Fibroblast of lung (primary cell): ENCODE results near the gene CLIP2.

Source experiments
- CTCF ChIP-seq, 2 donors: IDR thresholded peaks in 1 of 2; conservative IDR thresholded peaks in 1 of 2; 1 replicate in 1 of 2; 2 replicates in 1 of 2; pipeline ENCODE4 v1.5.1; 2011 to 2012; ENCODE audit warnings: low read length in 2 of 2, control low read depth in 1 of 2, inconsistent platforms in 1 of 2, low read depth in 1 of 2, mild to moderate bottlenecking in 1 of 2
- EZH2 ChIP-seq: IDR thresholded peaks from 2 replicates; pipeline ENCODE4 v1.5.1; 2012; ENCODE audit warnings: low read length, control low read depth, mild to moderate bottlenecking; ENCODE audit errors: missing control alignments

GRCh38 chr7:74337926-74338325 lies 48.7 kb downstream of the CLIP2 start:
- no peak for TF ChIP-seq CTCF (conservative IDR thresholded peaks at IDR 0.05 in 1 of 2, IDR thresholded peaks at IDR 0.05 in 1 of 2; ENCODE audit: low read depth in 1 of 2, low read length in 2 of 2)
- no peak for TF ChIP-seq EZH2
